ENCODE data around the gene MAP3K9.

GRCh38 chr14:70789961-70790360 is 19.4 kb downstream of the MAP3K9 start:
- TF ChIP-seq CTCF (conservative IDR thresholded peaks at IDR 0.05) (no peak), EZH2 (IDR thresholded peaks at IDR 0.05; ENCODE audit: low read depth) (no peak)

Data from PC-9 (cell line).